WERI-Rb-1 (cell line): ENCODE measurements around the gene KIAA1217.
"Not testable (repeated sequence)": the region's sequence is repeated elsewhere in the genome, so short reads cannot be mapped to it uniquely, and the experiment has no call there.

ENCODE experiments used
- DNase-seq: peaks from one replicate; pipeline ENCODE4 v3.0.0-alpha.2; 2020
- H3K27ac ChIP-seq: fragments of 250-450 bp; sonication (Bioruptor Pico); 2 replicates; pipeline ENCODE4 v1.5.1; 2020; ENCODE audit warnings: mild to moderate bottlenecking, moderate library complexity
- H3K27me3 ChIP-seq: fragments of 250-450 bp; sonication (Bioruptor Pico); 2 replicates; pipeline ENCODE4 v1.5.1; 2021; ENCODE audit warnings: mild to moderate bottlenecking, low read depth, moderate library complexity; ENCODE audit not compliant: insufficient read depth, severe bottlenecking
- H3K36me3 ChIP-seq: fragments of 250-450 bp; sonication (Bioruptor Pico); 2 replicates; pipeline ENCODE4 v1.5.1; 2020; ENCODE audit warnings: mild to moderate bottlenecking, moderate library complexity
- H3K4me3 ChIP-seq: 2 replicates; pipeline ENCODE4 v1.5.1; 2011; ENCODE audit warnings: low read depth, mild to moderate bottlenecking, control low read depth, low read length
- H3K9me3 ChIP-seq: fragments of 250-450 bp; sonication (Bioruptor Pico); 2 replicates; pipeline ENCODE4 v1.5.1; 2021; ENCODE audit warnings: mild to moderate bottlenecking, moderate library complexity; ENCODE audit not compliant: severe bottlenecking
- TF ChIP-seq, protein P1 (sequence below): IDR thresholded peaks from 2 replicates; pipeline ENCODE4 v1.5.1; 2011; ENCODE audit warnings: low read depth, mild to moderate bottlenecking, control low read depth, inconsistent platforms, low read length

The KIAA1217 gene

DNA sequence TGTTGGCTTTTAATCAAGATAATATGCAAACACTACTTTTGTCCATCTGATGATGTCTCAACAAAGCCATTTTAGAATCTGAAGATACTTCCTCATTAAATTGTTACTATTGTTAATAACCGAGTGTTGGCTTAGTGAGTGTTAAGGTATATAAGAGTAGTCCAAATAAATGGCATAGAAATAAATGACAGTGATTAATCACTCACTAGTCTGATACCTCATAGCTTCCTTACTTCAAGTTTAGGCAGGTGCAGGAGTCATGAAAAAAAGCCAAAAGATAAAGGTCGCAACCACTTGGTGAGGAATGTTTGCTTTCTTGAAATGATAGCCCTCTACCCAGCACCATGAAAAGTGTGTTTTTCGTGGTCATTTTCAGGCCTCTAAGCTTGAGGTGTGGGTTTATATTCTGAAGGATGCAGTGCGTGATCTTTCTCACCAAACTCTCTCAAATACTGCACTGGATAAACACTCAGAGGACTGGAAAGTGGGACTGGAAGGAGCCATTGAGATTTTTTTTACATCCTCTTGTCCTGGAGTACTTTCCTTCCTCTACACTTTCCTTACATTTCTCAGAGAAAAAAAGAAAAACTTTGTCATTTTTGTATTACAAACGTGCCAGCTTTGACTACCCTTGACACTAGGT lies 138.1 kb downstream of the KIAA1217 start:
- Histone ChIP-seq H3K27me3 (no peaks in the 10 kb centered on the region), H3K9me3 (no peaks in the 10 kb centered on the region), H3K36me3 (no peaks in the 10 kb centered on the region), H3K27ac (no peak overlapping the region), H3K4me3 (no peak overlapping the region)
- TF ChIP-seq, protein P1, sequence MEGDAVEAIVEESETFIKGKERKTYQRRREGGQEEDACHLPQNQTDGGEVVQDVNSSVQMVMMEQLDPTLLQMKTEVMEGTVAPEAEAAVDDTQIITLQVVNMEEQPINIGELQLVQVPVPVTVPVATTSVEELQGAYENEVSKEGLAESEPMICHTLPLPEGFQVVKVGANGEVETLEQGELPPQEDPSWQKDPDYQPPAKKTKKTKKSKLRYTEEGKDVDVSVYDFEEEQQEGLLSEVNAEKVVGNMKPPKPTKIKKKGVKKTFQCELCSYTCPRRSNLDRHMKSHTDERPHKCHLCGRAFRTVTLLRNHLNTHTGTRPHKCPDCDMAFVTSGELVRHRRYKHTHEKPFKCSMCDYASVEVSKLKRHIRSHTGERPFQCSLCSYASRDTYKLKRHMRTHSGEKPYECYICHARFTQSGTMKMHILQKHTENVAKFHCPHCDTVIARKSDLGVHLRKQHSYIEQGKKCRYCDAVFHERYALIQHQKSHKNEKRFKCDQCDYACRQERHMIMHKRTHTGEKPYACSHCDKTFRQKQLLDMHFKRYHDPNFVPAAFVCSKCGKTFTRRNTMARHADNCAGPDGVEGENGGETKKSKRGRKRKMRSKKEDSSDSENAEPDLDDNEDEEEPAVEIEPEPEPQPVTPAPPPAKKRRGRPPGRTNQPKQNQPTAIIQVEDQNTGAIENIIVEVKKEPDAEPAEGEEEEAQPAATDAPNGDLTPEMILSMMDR, result no peak
- DNase-seq, result no peak

DNA sequence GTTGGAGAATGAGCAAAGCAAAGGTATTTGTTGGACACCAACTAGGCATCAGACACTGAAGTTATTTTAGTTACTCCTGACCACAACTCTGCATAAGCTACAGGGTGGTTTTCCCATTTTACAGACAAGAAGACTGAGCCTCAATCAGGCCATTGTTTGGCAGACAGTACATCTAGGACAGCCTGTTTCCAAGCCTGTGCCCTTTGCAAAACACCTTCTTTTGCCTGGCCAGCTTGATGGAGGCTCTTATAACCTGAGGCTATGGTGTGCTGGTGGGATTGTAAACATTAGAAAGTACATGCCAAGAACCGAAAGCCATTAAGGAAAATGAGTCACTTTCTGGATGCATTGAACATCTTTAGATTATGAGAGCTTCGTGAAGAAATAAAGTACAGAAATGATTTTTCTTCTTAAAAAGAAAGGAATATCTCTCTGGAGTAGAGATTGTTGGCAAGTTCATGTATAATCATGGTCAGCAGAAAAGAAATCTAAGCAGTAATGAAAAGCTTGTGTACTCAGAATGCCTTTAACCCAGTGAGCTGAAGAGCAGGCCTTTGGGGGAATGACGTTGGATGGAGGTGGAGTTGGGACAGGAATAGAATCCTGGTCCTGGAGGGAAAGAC lies 140.6 kb downstream of the KIAA1217 start:
- TF ChIP-seq, protein P1, result no peak
- no peaks in the 10 kb centered on the region for H3K27me3 ChIP-seq

DNA sequence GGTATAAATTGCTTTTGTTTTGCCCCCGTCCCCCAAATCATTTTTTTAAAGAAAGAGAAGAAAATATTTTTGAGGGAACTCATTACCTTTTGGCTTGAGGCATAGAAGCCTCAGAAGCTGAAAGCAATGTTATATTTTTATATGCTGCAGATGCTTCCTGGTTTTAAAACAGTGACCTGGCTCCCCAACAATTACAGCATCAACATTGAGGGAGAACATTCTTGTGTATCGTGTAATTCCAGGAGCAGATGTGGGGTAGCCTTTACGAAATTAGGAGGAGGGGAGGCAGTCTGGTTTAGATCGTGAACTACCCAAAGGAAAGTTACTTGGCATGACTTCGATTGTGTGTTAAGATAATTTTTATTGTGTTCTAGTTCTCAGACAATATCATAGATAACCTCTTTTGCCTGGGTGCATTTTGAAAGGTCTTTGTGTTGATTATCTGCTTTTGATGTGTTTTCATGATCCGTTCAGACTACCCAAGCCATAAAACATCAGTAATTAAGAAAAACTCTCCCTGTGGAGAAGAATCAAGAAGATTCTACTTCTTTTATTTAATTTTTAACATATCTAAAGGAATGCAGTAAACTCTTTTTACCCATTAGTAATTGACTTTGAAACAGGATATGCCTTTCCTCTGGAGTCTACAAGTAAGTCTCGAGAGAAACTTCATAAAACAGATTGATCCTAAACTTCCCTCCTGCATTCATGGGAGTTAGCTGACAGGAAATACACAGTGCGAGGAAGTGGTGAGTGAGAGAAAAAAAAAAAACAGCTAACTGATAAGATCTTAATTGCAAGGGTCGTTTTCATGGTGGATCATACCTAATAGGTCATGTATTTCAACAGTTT lies 141.4 kb downstream of the KIAA1217 start:
- Histone ChIP-seq H3K27ac (no peak overlapping the region), H3K4me3 (no peak overlapping the region), H3K27me3 (no peaks in the 10 kb centered on the region), H3K9me3 (no peaks in the 10 kb centered on the region), H3K36me3 (no peaks in the 10 kb centered on the region)
- no peak for DNase-seq
- TF ChIP-seq, protein P1, result no peak

More for the DNA sequence above, 140.6 kb downstream of the KIAA1217 start:
- no peaks in the 10 kb centered on the region for H3K9me3 ChIP-seq
- H3K27ac ChIP-seq, result no peak overlapping the region
- no peak overlapping the region for H3K4me3 ChIP-seq
- no peak for DNase-seq
- H3K36me3 ChIP-seq, result no peaks in the 10 kb centered on the region

DNA sequence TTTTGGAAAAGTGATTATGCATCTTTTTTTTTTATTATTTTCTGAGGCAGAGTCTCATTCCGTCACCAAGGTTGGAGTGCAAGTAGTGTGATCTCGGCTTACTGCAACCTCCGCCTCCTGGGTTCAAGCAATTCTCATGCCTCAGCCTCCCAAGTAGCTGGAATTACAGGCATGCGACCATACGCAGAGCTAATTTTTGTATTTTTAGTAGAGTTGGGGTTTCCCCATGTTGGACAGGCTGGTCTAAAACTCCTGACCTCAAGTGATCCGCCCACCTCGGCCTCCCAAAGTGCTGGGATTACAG lies 141.9 kb downstream of the KIAA1217 start:
- not testable (repeated sequence) for H3K9me3 ChIP-seq, H3K27ac ChIP-seq, H3K27me3 ChIP-seq, H3K4me3 ChIP-seq, DNase-seq, H3K36me3 ChIP-seq

DNA sequence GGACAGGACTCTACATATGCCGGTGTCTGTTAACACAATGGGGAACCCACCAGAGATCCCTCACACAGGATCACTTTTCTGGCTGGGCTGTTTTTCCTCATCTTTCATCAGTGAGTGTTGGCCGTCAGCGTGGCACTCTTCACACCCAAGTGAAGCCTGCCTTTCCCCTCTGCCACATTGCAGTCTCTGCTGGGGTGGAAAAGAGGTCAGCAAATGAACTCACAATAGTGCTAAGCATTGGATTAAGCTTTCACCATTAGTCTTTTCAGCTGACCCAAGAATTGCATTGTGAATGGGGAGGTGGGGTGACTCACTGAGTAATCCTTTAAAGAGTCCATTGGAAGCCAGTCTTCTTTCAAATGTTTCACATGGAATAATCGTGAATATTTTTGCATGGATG lies 143.0 kb downstream of the KIAA1217 start:
- Histone ChIP-seq H3K9me3 (no peaks in the 10 kb centered on the region), H3K27me3 (no peaks in the 10 kb centered on the region), H3K36me3 (no peaks in the 10 kb centered on the region), H3K27ac (no peak overlapping the region), H3K4me3 (no peak overlapping the region)
- TF ChIP-seq, protein P1, result no peak
- DNase-seq, result peak; percentile 8

DNA sequence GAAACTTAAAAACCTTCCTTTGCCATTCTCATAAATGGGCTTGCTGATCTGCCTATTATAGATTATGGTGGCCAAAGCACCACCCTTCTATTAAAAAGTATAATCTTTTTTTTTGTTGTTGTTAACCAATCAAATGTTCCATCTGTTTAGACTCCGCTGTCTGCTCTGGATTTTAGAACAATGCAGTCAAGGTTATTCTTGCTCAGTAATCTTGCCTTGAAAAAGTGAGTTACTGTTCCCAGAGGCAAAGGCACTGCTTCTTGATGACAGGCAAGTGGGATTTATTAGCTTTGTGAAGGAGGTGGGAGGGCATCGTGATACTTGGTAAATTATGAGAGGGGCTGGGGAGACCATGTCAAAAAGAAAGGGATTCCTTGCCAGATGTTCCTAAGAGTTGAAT lies 143.5 kb downstream of the KIAA1217 start:
- Histone ChIP-seq H3K4me3 (no peak overlapping the region), H3K27ac (no peak overlapping the region), H3K27me3 (no peaks in the 10 kb centered on the region), H3K9me3 (no peaks in the 10 kb centered on the region), H3K36me3 (no peaks in the 10 kb centered on the region)
- TF ChIP-seq, protein P1, result no peak
- no peak for DNase-seq
